Activated naive CD4-positive, alpha-beta T cell treated with anti-CD3 and anti-CD28 coated beads for 36 hours (primary cell): ENCODE data around the gene CCDC183. TPM values are rescaled to one million over a fixed set of nuclear protein-coding genes. Genes with fewer than 3 reads are reported as not detected.
"Not testable (repeated sequence)": the region's sequence is repeated elsewhere in the genome, so short reads cannot be mapped to it uniquely, and the experiment has no call there.

Experiments used
- CTCF ChIA-PET: fragments of 350-600 bp; sonication (Branson Sonifier 250); formaldehyde crosslinking; loops from one replicate; lab custom pipeline; 2021; ENCODE audit warnings: antibody characterized with exemption; lab: Charles Lee
- DNase-seq: peaks from one replicate; pipeline ENCODE4 v3.0.0-alpha.2; 2020
- H3K27ac Mint-ChIP-seq: one replicate; pipeline ENCODE4 v1.8.0; 2021; ENCODE audit warnings: mild to moderate bottlenecking, mixed read lengths
- H3K27me3 Mint-ChIP-seq: one replicate; pipeline ENCODE4 v1.8.0; 2021; ENCODE audit warnings: low read depth, mixed read lengths
- H3K36me3 Mint-ChIP-seq: one replicate; pipeline ENCODE4 v1.8.0; 2021; ENCODE audit warnings: low read depth, mixed read lengths
- H3K4me1 Mint-ChIP-seq: one replicate; pipeline ENCODE4 v1.8.0; 2021; ENCODE audit warnings: low read depth, mixed read lengths
- H3K4me3 Mint-ChIP-seq: one replicate; pipeline ENCODE4 v1.8.0; 2021; ENCODE audit warnings: mild to moderate bottlenecking, moderate library complexity, mixed read lengths
- H3K9me3 Mint-ChIP-seq: one replicate; pipeline ENCODE4 v1.8.0; 2021; ENCODE audit warnings: mixed read lengths
- intact Hi-C: fragments of 100-400 bp; cut with micrococcal nuclease; formaldehyde crosslinking; loops from one replicate; pipeline ENCODE4 v1.15.1; 2023
- total RNA-seq, 2 experiments: library from RNA; stranded (reverse); gene quantifications; one replicate each; pipeline ENCODE4 v1.2.3, GENCODE V29; 2021

The CCDC183 gene
- total RNA-seq, 2 experiments from 2014 or later, result 0.38 to 0.47 TPM

DNA sequence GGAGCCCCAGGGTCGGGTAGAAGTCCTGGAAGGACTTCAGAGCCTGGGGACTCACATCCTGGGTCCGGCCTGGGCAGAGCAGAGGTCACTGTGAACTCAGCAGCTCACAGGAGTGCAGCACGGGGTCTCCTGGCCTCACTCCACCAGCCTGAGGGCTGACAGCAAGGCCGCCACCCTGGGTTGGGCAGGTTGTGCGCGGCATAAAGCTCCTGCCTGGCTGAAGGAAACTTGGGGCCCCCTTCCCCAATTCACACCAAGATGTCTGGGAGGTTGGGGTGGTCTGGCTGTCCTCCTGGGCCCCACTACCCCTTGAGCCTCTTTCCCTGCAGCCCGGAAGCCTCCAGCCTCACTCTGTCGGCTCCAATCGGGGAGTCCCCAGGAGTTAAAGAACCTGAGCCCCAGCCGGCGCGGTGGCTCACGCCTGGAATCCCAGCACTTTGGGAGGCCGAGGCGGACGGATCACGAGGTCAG lies 33.9 kb upstream of the CCDC183 start:
- peaks cover 14% of the 10 kb centered on the region for H3K27me3 Mint-ChIP-seq
- H3K36me3 Mint-ChIP-seq, result no peaks in the 10 kb centered on the region
- H3K4me3 Mint-ChIP-seq, result no peak overlapping the region
- H3K9me3 Mint-ChIP-seq, result no peaks in the 10 kb centered on the region
- no peak overlapping the region for H3K27ac Mint-ChIP-seq
- H3K4me1 Mint-ChIP-seq, result peaks cover 9% of the 10 kb centered on the region
- intact Hi-C loops, result no loop called here
- CTCF ChIA-PET, result interaction anchor here (1.2 kb wide), 1 partner anchor 21 kb away, joined by 3 read pairs; no protein-coding TSS in a partner anchor
- no peak for DNase-seq

DNA sequence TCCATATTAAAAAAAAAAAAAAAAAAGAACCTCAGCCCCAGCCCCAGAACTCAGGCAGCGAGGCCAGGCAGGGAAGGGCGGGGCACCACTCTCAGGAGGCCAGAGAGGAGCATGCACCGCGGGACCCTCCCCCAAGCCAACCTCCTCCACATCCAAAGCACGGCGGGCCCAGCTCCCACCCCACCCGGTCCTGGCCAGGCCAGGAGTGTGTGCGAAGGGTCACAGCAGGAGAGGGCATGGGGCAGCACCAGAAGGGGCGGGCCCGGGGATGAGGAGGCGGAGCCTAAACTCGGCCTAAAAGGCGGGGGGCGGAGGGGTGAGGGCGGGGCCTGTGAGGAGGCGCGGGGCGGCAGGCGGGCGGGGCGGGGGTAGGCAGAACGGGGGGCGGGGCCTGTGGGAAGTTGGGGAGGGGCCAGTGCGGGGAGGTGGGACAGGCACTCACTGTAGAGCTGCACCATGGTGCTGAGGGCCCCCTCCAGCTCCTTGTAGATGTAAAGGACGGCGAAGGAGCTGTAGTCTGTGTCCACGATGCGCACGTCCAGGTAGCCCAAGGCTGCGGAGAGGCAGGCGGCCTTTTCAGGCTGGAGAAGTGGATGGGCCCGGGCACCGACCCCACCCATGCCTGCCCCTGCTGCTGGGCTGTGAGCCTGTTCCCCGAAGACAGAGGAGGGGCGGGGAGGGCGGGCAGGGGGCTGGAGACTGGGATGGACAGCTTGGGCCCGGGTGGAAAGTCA lies 33.1 kb upstream of the CCDC183 start:
- H3K36me3 Mint-ChIP-seq, result no peaks in the 10 kb centered on the region
- no peak overlapping the region for H3K4me3 Mint-ChIP-seq
- CTCF ChIA-PET, result interaction anchor here (0.8 kb wide), 1 partner anchor 27 kb away, joined by 3 read pairs; the partner anchor contains the start of gene TMEM141
- no peak overlapping the region for H3K27ac Mint-ChIP-seq
- no peaks in the 10 kb centered on the region for H3K9me3 Mint-ChIP-seq
- peak; percentile 32 for DNase-seq
- intact Hi-C loops, result no loop called here
- H3K27me3 Mint-ChIP-seq, result peaks cover 19% of the 10 kb centered on the region
- H3K4me1 Mint-ChIP-seq, result peaks cover 12% of the 10 kb centered on the region

- H3K4me1 Mint-ChIP-seq, result peaks cover 12% of the 10 kb centered on the region
- peaks cover 20% of the 10 kb centered on the region for H3K27me3 Mint-ChIP-seq
- CTCF ChIA-PET, result interaction anchor here (0.8 to 1.0 kb wide), 2 partner anchors 27 to 30 kb away, joined by 3 to 5 read pairs; partner anchors contain the start of gene TMEM141
- H3K36me3 Mint-ChIP-seq, result no peaks in the 10 kb centered on the region
- H3K4me3 Mint-ChIP-seq, result no peak overlapping the region
- no peak overlapping the region for H3K27ac Mint-ChIP-seq
- intact Hi-C loops, result no loop called here
- no peaks in the 10 kb centered on the region for H3K9me3 Mint-ChIP-seq
- DNase-seq, result no peak
Measured at GRCh38 chr9:136763649-136764035, 32.5 kb upstream of the CCDC183 start.

- CTCF ChIA-PET, result interaction anchor here (1.0 kb wide), 1 partner anchor 29 kb away, joined by 5 read pairs; no protein-coding TSS in a partner anchor
- Mint-ChIP-seq H3K4me3 (no peak within 1 kb of the TSS), H3K27me3 (peaks cover 20% of the 10 kb centered on the region)
Measured at GRCh38 chr9:136764301-136764891, 31.7 kb upstream of the CCDC183 start, which contains the start of gene LCN15. LCN15 (minus strand) TSS chr9:136764518; CDS start chr9:136764488, 30 bp downstream.

DNA sequence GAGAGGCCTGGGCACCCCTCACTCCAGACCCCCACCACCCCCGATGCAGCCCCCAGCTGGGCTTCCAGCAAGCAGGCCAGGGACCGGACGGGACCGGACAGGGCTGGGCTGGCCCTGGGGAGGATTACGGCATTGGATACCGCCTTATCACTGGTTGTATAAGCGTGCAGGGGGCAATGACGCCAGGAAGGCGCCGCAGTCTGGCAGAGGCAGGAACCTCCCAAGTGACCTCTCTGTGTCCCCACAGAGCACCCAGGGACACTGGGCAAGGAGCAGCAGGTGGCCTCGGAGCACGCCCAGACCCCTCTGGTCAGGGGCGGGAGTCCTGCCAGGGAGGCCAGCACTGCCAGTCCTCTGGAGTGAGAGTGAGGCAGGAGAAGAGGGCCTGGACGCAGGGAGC lies 31.1 kb upstream of the CCDC183 start:
- CTCF ChIA-PET, result no interaction called here
- no peaks in the 10 kb centered on the region for H3K9me3 Mint-ChIP-seq
- no peak for DNase-seq

More at GRCh38 chr9:136764301-136764891, 31.7 kb upstream of the CCDC183 start, which contains the start of gene LCN15:
- intact Hi-C loops, result no loop called here
- Mint-ChIP-seq H3K36me3 (no peaks in the 10 kb centered on the region), H3K9me3 (no peaks in the 10 kb centered on the region), H3K27ac (no peak within 1 kb of the TSS), H3K4me1 (peaks cover 12% of the 10 kb centered on the region)
- DNase-seq, result no peak

GRCh38 chr9:136765745-136766409 lies 30.3 kb upstream of the CCDC183 start:
- H3K36me3 Mint-ChIP-seq, H3K27ac Mint-ChIP-seq, H3K9me3 Mint-ChIP-seq, DNase-seq, H3K4me3 Mint-ChIP-seq: not testable (repeated sequence)
- H3K4me1 Mint-ChIP-seq, result peaks cover 18% of the 10 kb centered on the region
- intact Hi-C loops, result loop anchor here (1.0 to 5.0 kb wide), 3 partner anchors 16 to 64 kb away; no protein-coding TSS in a partner anchor
- CTCF ChIA-PET, result interaction anchor here (0.9 to 2.7 kb wide), 10 partner anchors 8 to 264 kb away, joined by 3 to 18 read pairs (median 4); partner anchors contain the start of genes AJM1 and LCN8
- peaks cover 20% of the 10 kb centered on the region for H3K27me3 Mint-ChIP-seq

More for the DNA sequence above, 31.1 kb upstream of the CCDC183 start:
- Mint-ChIP-seq H3K27ac (no peak overlapping the region), H3K4me1 (peaks cover 17% of the 10 kb centered on the region), H3K36me3 (no peaks in the 10 kb centered on the region), H3K27me3 (peaks cover 24% of the 10 kb centered on the region), H3K4me3 (no peak overlapping the region)
- intact Hi-C loops, result loop anchor here (5.0 kb wide), 1 partner anchor 63 kb away; no protein-coding TSS in a partner anchor

- Mint-ChIP-seq H3K27ac (peak overlapping the region; percentile 91), H3K27me3 (peaks cover 15% of the 10 kb centered on the region), H3K4me3 (peak overlapping the region; percentile 42), H3K4me1 (peaks cover 18% of the 10 kb centered on the region)
- DNase-seq, result peak; percentile 92
- H3K9me3 Mint-ChIP-seq, H3K36me3 Mint-ChIP-seq: not testable (repeated sequence)
- CTCF ChIA-PET, result interaction anchor here (0.9 to 2.7 kb wide), 11 partner anchors 8 to 263 kb away, joined by 3 to 18 read pairs (median 3); partner anchors contain the start of genes AJM1 and LCN8
- intact Hi-C loops, result loop anchor here (1.0 to 5.0 kb wide), 3 partner anchors 16 to 64 kb away; no protein-coding TSS in a partner anchor
Measured at GRCh38 chr9:136766410-136767120, 29.6 kb upstream of the CCDC183 start.

DNA sequence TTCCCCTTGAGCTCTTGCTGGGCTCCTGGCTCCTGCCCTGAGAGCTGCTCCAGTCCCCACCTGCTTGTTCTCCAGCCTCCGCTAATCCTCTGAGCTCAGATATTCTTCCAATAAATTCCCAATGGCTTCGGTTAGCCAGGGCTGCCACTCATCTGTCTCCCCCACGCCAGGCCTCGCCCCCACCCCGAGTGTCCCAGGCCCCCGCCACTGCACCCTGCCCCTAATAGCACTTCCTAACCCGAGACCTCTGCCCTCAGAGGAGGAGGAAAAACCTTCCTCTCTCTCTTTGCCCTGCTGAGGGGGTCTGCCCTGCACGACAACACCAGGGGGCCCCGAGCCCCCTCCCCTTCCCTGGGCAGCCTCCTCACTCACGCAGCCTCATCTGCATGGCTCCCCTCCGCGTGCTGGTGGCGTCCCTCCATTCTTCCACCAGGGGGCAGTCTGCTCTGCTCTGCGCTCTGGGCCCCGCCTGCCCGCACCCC lies 26.4 kb upstream of the CCDC183 start:
- Mint-ChIP-seq H3K4me1 (peaks cover 18% of the 10 kb centered on the region), H3K36me3 (no peaks in the 10 kb centered on the region), H3K9me3 (peaks cover 14% of the 10 kb centered on the region), H3K27me3 (peaks cover 19% of the 10 kb centered on the region), H3K27ac (no peak overlapping the region), H3K4me3 (no peak overlapping the region)
- peak; percentile 70 for DNase-seq
- intact Hi-C loops, result loop anchor here (5.0 kb wide), 1 partner anchor 67 kb away; no protein-coding TSS in a partner anchor
- CTCF ChIA-PET, result interaction anchor here (0.8 to 2.1 kb wide), 2 partner anchors 8 to 16 kb away, joined by 6 to 7 read pairs; no protein-coding TSS in a partner anchor

DNA sequence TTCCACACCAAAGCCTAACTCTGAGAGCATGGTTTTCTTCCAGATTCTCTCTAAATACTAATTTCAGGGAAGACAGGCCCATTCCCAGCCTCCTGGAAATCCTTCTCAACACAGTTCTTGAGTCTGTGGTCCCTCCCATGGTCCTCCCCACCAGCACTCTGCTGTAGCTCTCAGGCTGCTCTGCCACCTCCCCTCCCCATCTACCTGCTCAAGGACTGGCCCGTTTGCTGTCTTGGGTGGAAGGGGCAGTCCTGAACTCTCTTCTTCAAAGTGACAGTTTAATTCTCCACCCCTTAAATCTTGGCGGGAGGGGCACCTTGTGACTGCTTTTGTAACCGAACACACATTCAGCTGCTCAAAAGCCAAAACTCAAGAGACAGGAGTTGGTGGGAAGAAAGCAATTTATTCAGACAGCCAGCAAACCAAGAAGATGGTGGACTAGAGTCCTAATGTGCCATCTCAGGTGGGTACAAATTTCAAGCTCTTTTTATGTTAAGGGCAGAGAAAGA lies 24.2 kb upstream of the CCDC183 start:
- CTCF ChIA-PET, result interaction anchor here (0.5 to 1.5 kb wide), 3 partner anchors 14 to 139 kb away, joined by 3 to 4 read pairs (median 4); partner anchors contain the start of gene LCN8

GRCh38 chr9:136773386-136774044 lies 22.6 kb upstream of the CCDC183 start:
- CTCF ChIA-PET, result no interaction called here
- Mint-ChIP-seq H3K9me3 (peaks cover 14% of the 10 kb centered on the region), H3K4me1 (peaks cover 6% of the 10 kb centered on the region), H3K36me3 (no peaks in the 10 kb centered on the region), H3K27ac (no peak overlapping the region), H3K4me3 (no peak overlapping the region), H3K27me3 (peaks cover 8% of the 10 kb centered on the region)
- DNase-seq, result no peak
- intact Hi-C loops, result no loop called here

More for the DNA sequence above, 24.2 kb upstream of the CCDC183 start:
- H3K4me1 Mint-ChIP-seq, result peaks cover 12% of the 10 kb centered on the region
- intact Hi-C loops, result no loop called here
- H3K27ac Mint-ChIP-seq, result no peak overlapping the region
- H3K27me3 Mint-ChIP-seq, result peaks cover 16% of the 10 kb centered on the region
- H3K9me3 Mint-ChIP-seq, result peaks cover 14% of the 10 kb centered on the region
- H3K4me3 Mint-ChIP-seq, result no peak overlapping the region
- DNase-seq, result no peak
- H3K36me3 Mint-ChIP-seq, result no peaks in the 10 kb centered on the region
